ENCODE measurements around the gene PCDHGB4.

DNA sequence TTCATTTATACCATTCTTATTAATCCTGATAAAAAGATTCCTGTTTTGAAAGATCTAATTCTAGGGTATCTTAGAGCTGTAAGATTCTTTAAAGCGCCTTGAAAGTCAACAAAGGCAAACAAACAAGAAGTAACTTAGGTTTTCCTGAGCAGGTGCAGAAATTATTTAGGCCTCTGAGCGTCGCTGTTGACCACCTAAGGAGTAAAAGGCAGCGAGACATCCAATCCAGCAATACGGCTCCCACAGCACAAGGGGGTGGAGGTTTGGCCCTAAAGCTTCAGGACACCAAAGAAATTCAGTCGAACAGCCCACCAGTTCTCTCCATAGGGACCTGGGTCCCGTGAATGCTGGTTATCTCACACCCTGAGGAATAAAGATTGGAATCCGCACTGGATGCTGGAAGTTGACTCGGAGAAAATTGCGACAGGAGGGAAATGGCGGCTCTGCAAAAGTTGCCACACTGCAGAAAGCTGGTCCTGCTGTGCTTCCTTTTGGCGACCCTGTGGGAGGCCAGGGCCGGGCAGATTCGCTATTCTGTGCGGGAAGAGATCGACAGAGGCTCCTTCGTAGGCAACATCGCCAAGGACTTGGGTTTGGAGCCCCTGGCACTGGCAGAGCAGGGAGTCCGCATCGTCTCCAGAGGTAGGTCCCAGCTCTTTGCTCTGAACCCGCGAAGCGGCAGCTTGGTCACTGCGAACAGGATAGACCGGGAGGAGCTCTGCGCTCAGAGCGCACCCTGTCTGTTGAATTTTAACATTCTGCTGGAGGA, 48.8 kb upstream of the PCDHGB4 start, which contains the start of gene PCDHGA2:
- TF ChIP-seq, protein P1, sequence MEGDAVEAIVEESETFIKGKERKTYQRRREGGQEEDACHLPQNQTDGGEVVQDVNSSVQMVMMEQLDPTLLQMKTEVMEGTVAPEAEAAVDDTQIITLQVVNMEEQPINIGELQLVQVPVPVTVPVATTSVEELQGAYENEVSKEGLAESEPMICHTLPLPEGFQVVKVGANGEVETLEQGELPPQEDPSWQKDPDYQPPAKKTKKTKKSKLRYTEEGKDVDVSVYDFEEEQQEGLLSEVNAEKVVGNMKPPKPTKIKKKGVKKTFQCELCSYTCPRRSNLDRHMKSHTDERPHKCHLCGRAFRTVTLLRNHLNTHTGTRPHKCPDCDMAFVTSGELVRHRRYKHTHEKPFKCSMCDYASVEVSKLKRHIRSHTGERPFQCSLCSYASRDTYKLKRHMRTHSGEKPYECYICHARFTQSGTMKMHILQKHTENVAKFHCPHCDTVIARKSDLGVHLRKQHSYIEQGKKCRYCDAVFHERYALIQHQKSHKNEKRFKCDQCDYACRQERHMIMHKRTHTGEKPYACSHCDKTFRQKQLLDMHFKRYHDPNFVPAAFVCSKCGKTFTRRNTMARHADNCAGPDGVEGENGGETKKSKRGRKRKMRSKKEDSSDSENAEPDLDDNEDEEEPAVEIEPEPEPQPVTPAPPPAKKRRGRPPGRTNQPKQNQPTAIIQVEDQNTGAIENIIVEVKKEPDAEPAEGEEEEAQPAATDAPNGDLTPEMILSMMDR (conservative IDR thresholded peaks at IDR 0.05; ENCODE audit: low read length) = peak; percentile 79
- no peak for TF ChIP-seq EZH2phosphoT487 (IDR thresholded peaks at IDR 0.05; ENCODE audit: borderline replicate concordance, low read depth, low read length)
